ENCODE results near the gene CYP2C19. TPM values are rescaled to one million over a fixed set of nuclear protein-coding genes. Genes with fewer than 3 reads are reported as not detected.

The CYP2C19 gene
- total and polyA plus RNA-seq, 11 donors = not detected

DNA sequence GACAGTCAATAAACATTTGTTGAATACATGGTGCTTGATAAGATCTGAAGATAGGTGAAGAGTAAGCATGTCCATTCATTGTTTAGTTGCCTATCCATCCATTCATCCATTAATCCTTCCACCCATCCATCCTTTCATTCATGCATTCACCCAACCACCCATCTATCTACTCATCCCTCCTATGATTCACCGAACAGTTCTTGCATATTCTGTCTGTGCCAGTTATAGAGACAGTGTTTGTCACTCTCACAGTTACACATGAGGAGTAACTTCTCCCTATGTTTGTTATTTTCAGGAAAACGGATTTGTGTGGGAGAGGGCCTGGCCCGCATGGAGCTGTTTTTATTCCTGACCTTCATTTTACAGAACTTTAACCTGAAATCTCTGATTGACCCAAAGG, 90.0 kb downstream of the CYP2C19 start:
- TF ChIP-seq, protein P1, sequence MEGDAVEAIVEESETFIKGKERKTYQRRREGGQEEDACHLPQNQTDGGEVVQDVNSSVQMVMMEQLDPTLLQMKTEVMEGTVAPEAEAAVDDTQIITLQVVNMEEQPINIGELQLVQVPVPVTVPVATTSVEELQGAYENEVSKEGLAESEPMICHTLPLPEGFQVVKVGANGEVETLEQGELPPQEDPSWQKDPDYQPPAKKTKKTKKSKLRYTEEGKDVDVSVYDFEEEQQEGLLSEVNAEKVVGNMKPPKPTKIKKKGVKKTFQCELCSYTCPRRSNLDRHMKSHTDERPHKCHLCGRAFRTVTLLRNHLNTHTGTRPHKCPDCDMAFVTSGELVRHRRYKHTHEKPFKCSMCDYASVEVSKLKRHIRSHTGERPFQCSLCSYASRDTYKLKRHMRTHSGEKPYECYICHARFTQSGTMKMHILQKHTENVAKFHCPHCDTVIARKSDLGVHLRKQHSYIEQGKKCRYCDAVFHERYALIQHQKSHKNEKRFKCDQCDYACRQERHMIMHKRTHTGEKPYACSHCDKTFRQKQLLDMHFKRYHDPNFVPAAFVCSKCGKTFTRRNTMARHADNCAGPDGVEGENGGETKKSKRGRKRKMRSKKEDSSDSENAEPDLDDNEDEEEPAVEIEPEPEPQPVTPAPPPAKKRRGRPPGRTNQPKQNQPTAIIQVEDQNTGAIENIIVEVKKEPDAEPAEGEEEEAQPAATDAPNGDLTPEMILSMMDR (IDR thresholded peaks at IDR 0.05) = no peak
- TF ChIP-seq POLR2A (IDR thresholded peaks at IDR 0.05) = no peak
- Histone ChIP-seq H3K4me3 (no peak overlapping the region), H3K4me1 (no peaks in the 10 kb centered on the region), H3K36me3 (no peaks in the 10 kb centered on the region), H3K27me3 (no peaks in the 10 kb centered on the region), H3K27ac (no peak overlapping the region), H3K9me3 (peaks cover 0 to 8% (median 0%) of the 10 kb centered on the region in 12 donors)
- intact Hi-C loops (cut with DNase I) = no loop called here
- DNase-seq (no peak), ATAC-seq (no peak)
- WGBS, 4 donors = 70 to 82% (median 72%) methylated on average over 3 of the region's 3 CpGs

DNA sequence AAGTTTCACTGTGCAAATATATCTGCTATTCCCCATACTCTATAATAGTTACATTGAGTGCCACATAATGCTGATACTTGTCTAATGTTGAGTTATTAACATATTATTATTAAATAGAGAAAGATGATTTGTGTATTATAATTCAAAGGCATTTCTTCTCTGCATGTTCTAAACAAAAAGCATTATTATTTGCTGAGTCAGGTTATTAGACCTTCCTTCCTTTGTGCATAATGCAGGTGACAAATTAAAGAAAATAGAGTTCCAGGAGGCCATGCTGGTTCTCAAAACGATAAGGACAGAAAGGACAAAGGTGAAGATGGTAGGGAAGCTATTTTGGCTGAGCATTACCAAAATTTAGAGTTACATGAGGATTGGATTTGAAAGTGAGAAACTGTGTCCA, 90.6 kb downstream of the CYP2C19 start:
- H3K9me3 ChIP-seq = peaks cover 0 to 8% (median 0%) of the 10 kb centered on the region in 12 donors
- WGBS, 4 donors = 46 to 60% (median 56%) methylated on average over 1 of the region's 1 CpG
- H3K4me3 ChIP-seq = no peak overlapping the region
- no peaks in the 10 kb centered on the region for H3K36me3 ChIP-seq
- no peaks in the 10 kb centered on the region for H3K4me1 ChIP-seq
- ATAC-seq = no peak
- no peak overlapping the region for H3K27ac ChIP-seq
- no peaks in the 10 kb centered on the region for H3K27me3 ChIP-seq
- no peak for DNase-seq
- TF ChIP-seq, protein P1 (IDR thresholded peaks at IDR 0.05) = no peak
- TF ChIP-seq POLR2A (IDR thresholded peaks at IDR 0.05) = no peak
- intact Hi-C loops (cut with DNase I) = no loop called here

DNA sequence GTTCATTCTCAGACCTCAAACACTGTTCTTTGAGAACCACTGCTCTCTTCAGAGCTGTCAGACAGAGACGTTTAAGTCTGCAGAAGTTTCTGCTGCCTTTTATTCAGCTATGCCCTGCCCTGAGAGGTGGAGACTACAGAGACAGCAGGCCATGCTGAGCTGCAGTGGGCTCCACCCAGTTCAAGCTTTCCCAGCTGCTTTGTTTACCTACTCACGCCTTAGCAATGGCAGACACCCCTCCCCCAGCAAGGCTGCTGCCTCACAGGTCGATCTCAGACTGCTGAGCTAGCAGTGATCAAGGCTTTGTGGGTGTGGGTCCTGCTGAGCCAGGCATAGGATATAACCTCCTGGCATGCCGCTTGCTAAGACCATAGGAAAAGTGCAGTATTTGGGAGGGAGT, 95.5 kb downstream of the CYP2C19 start:
- 30 to 51% (median 49%) methylated on average over 3 to 4 of the region's 4 CpGs for WGBS, 4 donors
- no peaks in the 10 kb centered on the region for H3K27me3 ChIP-seq
- no peak overlapping the region for H3K4me3 ChIP-seq
- TF ChIP-seq POLR2A (IDR thresholded peaks at IDR 0.05) = no peak
- TF ChIP-seq, protein P1 (IDR thresholded peaks at IDR 0.05) = no peak
- intact Hi-C loops (cut with DNase I) = no loop called here
- ATAC-seq = no peak
- H3K27ac ChIP-seq = no peak overlapping the region
- H3K9me3 ChIP-seq = peaks cover 0 to 10% (median 0%) of the 10 kb centered on the region in 12 donors
- H3K36me3 ChIP-seq = no peaks in the 10 kb centered on the region
- no peaks in the 10 kb centered on the region for H3K4me1 ChIP-seq
- no peak for DNase-seq

- WGBS, 4 donors = 76 to 80% (median 77%) methylated on average over 3 of the region's 3 CpGs
- Histone ChIP-seq H3K27ac (no peak overlapping the region), H3K9me3 (peaks cover 0 to 10% (median under 1%) of the 10 kb centered on the region in 12 donors), H3K4me1 (no peaks in the 10 kb centered on the region), H3K4me3 (no peak overlapping the region), H3K36me3 (no peaks in the 10 kb centered on the region), H3K27me3 (no peaks in the 10 kb centered on the region)
- intact Hi-C loops (cut with DNase I) = no loop called here
- TF ChIP-seq POLR2A (IDR thresholded peaks at IDR 0.05) = no peak
- DNase-seq = no peak
- no peak for ATAC-seq
These were observed 96.6 kb downstream of the CYP2C19 start for GRCh38 chr10:94859086-94859485.

DNA sequence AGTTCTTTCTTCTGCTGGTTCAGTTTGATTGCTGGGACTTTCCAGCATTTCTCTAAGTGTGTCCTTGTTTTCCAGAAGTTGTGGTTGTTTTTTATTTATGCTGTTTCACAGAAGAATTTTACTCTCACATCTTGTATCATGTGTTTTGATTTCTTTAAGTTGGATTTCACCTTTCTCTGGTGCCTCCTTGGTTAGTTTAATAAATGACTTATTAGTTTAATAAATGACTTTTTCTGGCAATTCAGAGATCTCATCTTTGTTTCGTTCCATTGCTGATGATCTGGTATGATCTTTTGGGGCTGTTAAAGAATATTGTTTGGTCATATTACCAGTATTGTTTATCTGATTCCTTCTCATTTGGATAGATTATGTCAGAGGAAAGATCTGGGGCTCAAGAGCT, 116.2 kb downstream of the CYP2C19 start:
- TF ChIP-seq, protein P1 (IDR thresholded peaks at IDR 0.05) = no peak
- TF ChIP-seq POLR2A (IDR thresholded peaks at IDR 0.05) = no peak
- H3K4me3 ChIP-seq = no peak overlapping the region
- intact Hi-C loops (cut with DNase I) = no loop called here
- ATAC-seq = no peak
- WGBS, 4 donors = 80 to 93% (median 89%) methylated on average over 1 of the region's 1 CpG
- no peaks in the 10 kb centered on the region for H3K27me3 ChIP-seq
- H3K36me3 ChIP-seq = no peaks in the 10 kb centered on the region
- peaks cover 0 to 4% (median 0%) of the 10 kb centered on the region in 12 donors for H3K9me3 ChIP-seq
- DNase-seq = no peak
- H3K4me1 ChIP-seq = no peaks in the 10 kb centered on the region
- no peak overlapping the region for H3K27ac ChIP-seq

All from heart left ventricle (tissue), 16 donors.